MM.1S (cell line): ENCODE data around the gene CLEC19A.

ENCODE experiments used
- DNase-seq: peaks from one replicate; pipeline ENCODE4 v3.0.0-alpha.2; 2015
- H2AFZ ChIP-seq: fragments of 300-600 bp; sonication (generic); 2 replicates; pipeline ENCODE4 v1.6.0; 2016; ENCODE audit warnings: antibody characterized with exemption, low read length
- H3F3A ChIP-seq: fragments of 300-600 bp; sonication (generic); 2 replicates; pipeline ENCODE4 v1.6.1; 2016; ENCODE audit warnings: mild to moderate bottlenecking, antibody characterized with exemption, low read length, moderate library complexity, mixed read lengths; ENCODE audit not compliant: insufficient read depth
- H3K27ac ChIP-seq: fragments of 300-600 bp; sonication (generic); 2 replicates; pipeline ENCODE4 v1.5.1; 2016; ENCODE audit warnings: mild to moderate bottlenecking, low read length
- H3K27me3 ChIP-seq: fragments of 300-600 bp; sonication (generic); replicated peaks from 2 replicates; pipeline ENCODE4 v1.6.0; 2016; ENCODE audit warnings: low read length; ENCODE audit not compliant: insufficient read depth
- H3K36me3 ChIP-seq: fragments of 300-600 bp; sonication (generic); replicated peaks from 2 replicates; pipeline ENCODE4 v1.6.1; 2016; ENCODE audit warnings: mild to moderate bottlenecking, low read length, mixed read lengths; ENCODE audit not compliant: insufficient read depth
- H3K4me1 ChIP-seq: fragments of 300-600 bp; sonication (generic); 2 replicates; pipeline ENCODE4 v1.6.1; 2016; ENCODE audit warnings: low read length, mixed read lengths
- H3K4me2 ChIP-seq: fragments of 300-600 bp; sonication (generic); 2 replicates; pipeline ENCODE4 v1.6.0; 2016; ENCODE audit warnings: low read depth, low read length
- H3K4me3 ChIP-seq: fragments of 300-600 bp; sonication (generic); 2 replicates; pipeline ENCODE4 v1.5.1; 2016; ENCODE audit warnings: low read length, mixed read lengths
- H3K79me2 ChIP-seq: fragments of 300-600 bp; sonication (generic); 2 replicates; pipeline ENCODE4 v1.6.1; 2016; ENCODE audit warnings: mixed run types, low read length, mixed read lengths
- H3K9ac ChIP-seq: fragments of 300-600 bp; sonication (generic); 2 replicates; pipeline ENCODE4 v1.6.1; 2016; ENCODE audit warnings: low read length, mixed read lengths
- H3K9me2 ChIP-seq: fragments of 300-600 bp; sonication (generic); replicated peaks from 2 replicates; pipeline ENCODE4 v1.6.1; 2016; ENCODE audit warnings: mild to moderate bottlenecking, low read length, mixed read lengths; ENCODE audit not compliant: insufficient read depth
- H3K9me3 ChIP-seq: fragments of 300-600 bp; sonication (generic); replicated peaks from 2 replicates; pipeline ENCODE4 v1.6.1; 2016; ENCODE audit warnings: mild to moderate bottlenecking, low read length, mixed read lengths; ENCODE audit not compliant: insufficient read depth
- H4K20me1 ChIP-seq: fragments of 300-600 bp; sonication (generic); 2 replicates; pipeline ENCODE4 v1.6.1; 2016; ENCODE audit warnings: mild to moderate bottlenecking, low read length, moderate library complexity, mixed read lengths; ENCODE audit not compliant: insufficient read depth
- CTCF ChIP-seq: fragments of 300-600 bp; sonication (generic); IDR thresholded peaks from 2 replicates; pipeline ENCODE4 v1.5.1; 2016; ENCODE audit warnings: antibody characterized with exemption, low read length, mixed read lengths
- EZH2 ChIP-seq: fragments of 300-600 bp; sonication (generic); optimal IDR thresholded peaks from 2 replicates; pipeline ENCODE3; 2017; ENCODE audit warnings: low read depth, mild to moderate bottlenecking, antibody characterized with exemption, low read length, mixed read lengths
- EZH2phosphoT487 ChIP-seq: fragments of 300-600 bp; sonication (generic); IDR thresholded peaks from 2 replicates; pipeline ENCODE4 v1.6.1; 2018; ENCODE audit warnings: antibody characterized with exemption, low read length

The CLEC19A gene

DNA sequence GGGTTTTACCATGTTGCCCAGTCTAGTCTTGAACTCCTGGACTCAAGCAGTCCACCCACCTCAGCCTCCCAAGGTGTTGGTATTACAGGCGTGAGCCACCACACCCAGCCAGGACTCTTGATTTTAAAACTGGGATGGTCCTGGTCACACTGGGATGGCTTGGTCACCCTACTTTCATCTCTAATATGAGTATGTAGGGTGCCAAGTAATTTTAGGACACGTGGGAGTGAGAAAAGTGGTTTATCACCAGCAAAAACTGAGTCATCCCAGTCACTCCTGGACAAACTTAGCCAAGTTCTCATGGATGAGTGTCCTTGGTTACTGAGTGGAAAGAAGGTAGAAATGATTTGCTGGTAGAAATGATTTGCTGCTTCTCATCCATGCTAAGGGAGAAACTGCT, 9.9 kb downstream of the CLEC19A start:
- Histone ChIP-seq H3F3A (peaks cover 11% of the 10 kb centered on the region), H3K4me2 (no peak overlapping the region), H3K27ac (no peak overlapping the region), H3K4me3 (no peak overlapping the region), H3K9me2 (no peaks in the 10 kb centered on the region), H3K9me3 (no peaks in the 10 kb centered on the region), H2AFZ (no peak overlapping the region), H3K4me1 (peaks cover 9% of the 10 kb centered on the region), H3K27me3 (no peaks in the 10 kb centered on the region), H3K36me3 (no peaks in the 10 kb centered on the region), H3K9ac (no peak overlapping the region), H3K79me2 (no peaks in the 10 kb centered on the region), H4K20me1 (no peaks in the 10 kb centered on the region)
- no peak for DNase-seq
- TF ChIP-seq EZH2phosphoT487 (no peak), EZH2 (no peak), CTCF (no peak)

DNA sequence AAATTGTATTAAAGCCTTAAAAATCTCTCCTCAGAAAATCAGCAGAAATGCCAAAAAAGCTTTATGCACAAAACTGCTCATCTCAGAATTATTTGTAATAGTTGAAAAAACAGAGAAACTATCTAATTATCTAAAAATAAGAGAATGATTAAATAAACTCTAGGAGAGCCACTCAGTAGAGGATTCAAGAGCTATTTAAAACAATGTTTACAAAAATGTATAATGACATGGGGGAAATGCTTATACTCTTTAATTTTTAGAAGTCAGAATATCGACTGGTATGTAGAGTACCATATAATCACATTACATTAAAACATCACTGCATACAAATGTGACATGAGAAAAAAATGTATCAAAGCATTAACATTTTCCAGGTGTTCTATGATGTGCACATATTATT, 11.9 kb downstream of the CLEC19A start:
- Histone ChIP-seq H3K4me1 (peaks cover 9% of the 10 kb centered on the region), H3K9ac (no peak overlapping the region), H3F3A (peaks cover 11% of the 10 kb centered on the region), H4K20me1 (no peaks in the 10 kb centered on the region), H3K4me2 (no peak overlapping the region), H3K27ac (no peak overlapping the region), H3K9me2 (no peaks in the 10 kb centered on the region), H3K79me2 (no peaks in the 10 kb centered on the region), H3K27me3 (no peaks in the 10 kb centered on the region), H3K36me3 (no peaks in the 10 kb centered on the region), H2AFZ (no peak overlapping the region), H3K4me3 (no peak overlapping the region), H3K9me3 (no peaks in the 10 kb centered on the region)
- TF ChIP-seq EZH2 (no peak), CTCF (no peak), EZH2phosphoT487 (no peak)
- no peak for DNase-seq

DNA sequence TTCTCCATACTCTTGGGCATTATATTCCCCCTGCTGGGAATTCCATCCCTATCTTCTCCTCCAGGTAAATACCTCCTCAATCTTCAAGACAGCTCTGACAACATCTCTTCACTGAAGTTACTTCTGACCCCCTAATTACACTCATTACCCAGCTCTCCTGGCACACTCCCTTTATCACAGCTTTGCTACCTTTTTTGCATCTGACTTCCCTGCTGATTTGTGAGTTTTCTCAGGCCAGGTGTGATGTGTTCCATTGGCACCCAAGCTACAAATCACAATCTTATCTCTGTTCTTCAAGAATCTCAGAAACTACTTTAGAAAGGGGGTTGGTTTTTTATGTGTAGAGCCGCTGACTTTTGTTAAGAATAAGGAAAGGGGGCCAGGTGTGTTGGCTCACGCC, 14.0 kb downstream of the CLEC19A start:
- H3K79me2 ChIP-seq, result no peaks in the 10 kb centered on the region
- no peak overlapping the region for H3K4me3 ChIP-seq
- H3F3A ChIP-seq, result peaks cover 2% of the 10 kb centered on the region
- no peaks in the 10 kb centered on the region for H3K36me3 ChIP-seq
- H2AFZ ChIP-seq, result no peak overlapping the region
- no peaks in the 10 kb centered on the region for H3K27me3 ChIP-seq
- H3K4me2 ChIP-seq, result no peak overlapping the region
- no peak overlapping the region for H3K9ac ChIP-seq
- H3K4me1 ChIP-seq, result peaks cover 6% of the 10 kb centered on the region
- DNase-seq, result no peak
- H3K9me3 ChIP-seq, result no peaks in the 10 kb centered on the region
- TF ChIP-seq CTCF (no peak), EZH2 (no peak), EZH2phosphoT487 (no peak)
- H3K9me2 ChIP-seq, result no peaks in the 10 kb centered on the region
- H4K20me1 ChIP-seq, result no peaks in the 10 kb centered on the region
- no peak overlapping the region for H3K27ac ChIP-seq
